Islet precursor cell (in vitro differentiated cells): ENCODE results near the gene WNT9A.
"Not testable (repeated sequence)": the region's sequence is repeated elsewhere in the genome, so short reads cannot be mapped to it uniquely, and the experiment has no call there.

Experiments used
- DNase-seq: peaks from one replicate; pipeline ENCODE4 v3.0.0-alpha.2; 2018

Gene WNT9A

DNA sequence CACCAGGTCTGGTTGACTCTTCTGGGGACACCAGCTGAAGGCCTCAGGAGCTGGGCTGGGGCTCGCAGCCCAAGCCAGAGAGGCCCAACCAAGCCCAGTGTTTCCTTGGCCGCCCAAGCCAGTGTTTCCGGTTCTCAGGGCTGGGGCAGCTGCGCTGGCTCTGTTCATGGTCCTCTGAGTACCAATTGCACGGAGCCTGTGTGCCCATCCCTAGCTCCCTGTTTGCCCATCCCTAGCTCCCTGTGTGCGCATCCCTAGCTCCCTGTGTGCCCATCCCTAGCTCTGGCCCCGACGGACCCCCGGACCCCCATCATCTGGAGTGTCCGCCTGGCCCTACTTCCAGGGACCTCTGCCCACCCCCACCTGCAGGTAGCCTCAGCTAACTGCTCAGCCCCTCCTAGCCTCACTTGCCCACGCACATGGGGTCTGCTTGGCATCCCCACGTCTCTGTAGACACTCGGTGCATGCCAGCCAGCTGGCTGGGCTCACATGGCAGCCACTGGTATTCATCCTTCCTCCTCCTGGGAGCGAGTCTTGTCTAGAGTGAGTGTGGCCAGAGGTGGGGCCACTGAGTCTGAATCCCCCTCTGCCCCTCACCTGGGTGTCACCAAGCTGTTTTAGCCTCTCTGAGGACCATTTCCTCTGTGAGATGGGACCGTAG lies 64.0 kb downstream of the WNT9A start:
- peak; percentile 51 for DNase-seq

DNA sequence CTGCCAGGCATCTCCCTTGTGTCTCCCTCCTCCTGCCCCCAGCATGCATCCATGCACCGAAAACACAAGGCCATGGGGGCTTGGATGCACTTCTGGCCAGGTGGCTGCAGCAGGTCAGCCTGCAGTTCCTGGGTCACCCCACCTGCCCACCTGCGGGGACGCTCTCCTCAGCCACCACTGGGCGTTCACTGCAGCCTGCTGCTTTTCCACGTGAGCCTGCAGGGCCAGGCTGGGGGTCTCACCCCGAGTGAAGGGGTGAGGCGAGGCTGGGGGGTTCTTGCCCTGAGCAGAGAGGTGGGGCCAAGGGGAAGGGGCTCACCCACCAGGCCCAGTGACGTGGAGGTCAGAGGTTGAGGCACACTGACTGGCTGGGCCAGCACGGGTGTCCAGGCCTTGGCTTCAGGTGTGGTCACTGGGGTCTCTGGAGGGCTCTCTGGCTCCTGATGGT lies 64.6 kb downstream of the WNT9A start:
- peak; percentile 43 for DNase-seq

DNA sequence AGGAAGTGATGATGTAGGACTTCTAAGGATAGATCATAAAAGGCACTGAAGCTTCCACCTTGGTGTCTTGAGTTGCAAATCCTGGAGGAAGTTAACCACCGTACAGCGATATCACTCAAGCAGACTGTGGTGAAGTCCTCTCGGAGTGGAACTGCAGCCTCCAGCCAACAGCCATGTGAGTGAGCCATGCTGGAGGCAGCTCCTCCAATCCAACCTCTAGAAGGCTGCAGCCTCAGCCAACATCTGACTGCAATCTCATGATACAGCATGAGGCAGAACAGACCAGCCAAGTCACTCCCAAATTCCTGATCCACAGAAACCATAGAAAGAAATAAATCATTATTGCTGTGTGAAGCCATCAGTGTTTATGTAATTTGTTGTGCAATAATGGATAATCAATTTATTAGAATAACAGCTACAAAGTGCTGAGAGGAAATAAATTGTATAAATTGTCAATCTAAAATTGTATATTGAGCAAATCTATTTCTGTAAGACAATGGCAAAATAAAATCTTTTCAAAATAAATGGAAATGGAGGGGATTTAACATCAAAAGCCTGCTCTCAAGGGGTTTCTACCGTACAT lies 67.3 kb downstream of the WNT9A start:
- DNase-seq: no peak

DNA sequence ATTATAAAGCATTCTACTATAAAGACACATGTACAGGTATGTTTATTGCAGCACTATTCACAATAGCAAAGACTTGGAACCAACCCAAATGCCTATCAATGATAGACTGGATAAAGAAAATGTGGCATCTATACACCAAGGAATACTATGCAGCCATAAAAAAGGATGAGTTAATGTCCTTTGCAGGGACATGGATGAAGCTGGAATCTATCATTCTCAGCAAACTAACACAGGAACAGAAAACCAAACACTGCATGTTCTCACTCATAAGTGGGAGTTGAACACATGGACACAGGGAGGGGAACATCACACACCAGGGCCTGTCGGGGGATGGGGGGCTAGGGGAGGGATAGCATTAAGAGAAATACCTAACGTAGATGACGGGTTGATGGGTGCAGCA lies 69.9 kb downstream of the WNT9A start:
- not testable (repeated sequence) for DNase-seq

DNA sequence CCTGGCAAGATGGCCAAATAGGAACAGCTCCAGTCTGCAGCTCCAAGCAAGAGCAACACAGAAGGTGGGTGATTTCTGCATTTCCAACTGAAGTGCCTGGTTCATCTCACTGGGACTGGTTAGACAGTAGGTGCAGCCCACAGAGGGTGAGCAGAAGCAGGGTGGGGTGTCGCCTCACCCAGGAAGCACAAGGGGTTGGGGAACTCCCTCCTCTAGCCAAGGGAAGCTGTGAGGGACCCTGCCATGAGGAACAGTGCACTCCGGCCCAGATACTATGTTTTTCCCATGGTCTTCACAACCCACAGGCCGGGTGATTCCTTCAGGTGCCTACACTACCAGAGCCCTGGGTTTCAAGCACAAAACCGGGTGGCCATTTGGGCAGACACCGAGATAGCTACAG lies 75.8 kb downstream of the WNT9A start:
- DNase-seq: not testable (repeated sequence)

DNA sequence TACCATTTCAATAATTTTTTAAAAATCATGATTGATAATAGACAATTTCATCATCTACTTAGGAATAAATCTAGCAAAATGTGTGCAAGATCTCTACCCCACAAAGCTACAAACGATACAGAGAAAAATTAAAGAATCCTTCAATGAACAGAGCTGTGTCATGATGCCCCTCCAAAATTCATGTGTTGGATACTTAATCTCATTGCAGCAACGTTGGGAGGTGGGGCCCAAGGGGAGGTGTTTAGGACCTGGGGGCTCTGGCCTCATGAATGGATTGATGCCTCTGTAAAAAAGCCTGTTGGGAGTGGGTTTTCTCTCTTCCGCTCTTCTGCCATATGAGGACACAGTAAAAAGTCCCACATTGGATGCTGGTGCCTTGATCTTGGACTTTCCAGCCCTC lies 77.4 kb downstream of the WNT9A start:
- no peak for DNase-seq

DNA sequence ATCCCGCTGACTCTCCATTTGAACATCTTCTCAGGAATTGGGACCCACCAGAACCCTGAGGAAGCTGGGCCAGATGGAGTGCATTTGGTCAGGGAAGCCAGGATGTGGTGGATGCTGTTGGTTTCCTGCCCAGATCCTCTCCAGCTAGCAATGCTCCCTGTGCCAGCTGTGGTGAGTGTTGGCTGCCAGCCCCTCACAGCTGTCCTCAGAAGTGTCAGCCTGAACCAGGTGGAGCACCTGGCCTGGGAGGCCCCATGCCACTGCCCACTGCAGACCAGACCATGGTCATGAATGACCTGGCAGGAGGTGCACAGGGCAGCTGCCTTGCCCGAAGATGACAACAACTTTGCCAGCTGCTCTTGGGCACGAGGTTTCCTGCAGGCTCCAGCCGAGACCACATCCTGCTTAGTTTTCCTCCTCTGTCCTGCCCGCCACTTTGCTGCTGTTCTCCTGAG lies 77.9 kb downstream of the WNT9A start:
- DNase-seq: no peak

DNA sequence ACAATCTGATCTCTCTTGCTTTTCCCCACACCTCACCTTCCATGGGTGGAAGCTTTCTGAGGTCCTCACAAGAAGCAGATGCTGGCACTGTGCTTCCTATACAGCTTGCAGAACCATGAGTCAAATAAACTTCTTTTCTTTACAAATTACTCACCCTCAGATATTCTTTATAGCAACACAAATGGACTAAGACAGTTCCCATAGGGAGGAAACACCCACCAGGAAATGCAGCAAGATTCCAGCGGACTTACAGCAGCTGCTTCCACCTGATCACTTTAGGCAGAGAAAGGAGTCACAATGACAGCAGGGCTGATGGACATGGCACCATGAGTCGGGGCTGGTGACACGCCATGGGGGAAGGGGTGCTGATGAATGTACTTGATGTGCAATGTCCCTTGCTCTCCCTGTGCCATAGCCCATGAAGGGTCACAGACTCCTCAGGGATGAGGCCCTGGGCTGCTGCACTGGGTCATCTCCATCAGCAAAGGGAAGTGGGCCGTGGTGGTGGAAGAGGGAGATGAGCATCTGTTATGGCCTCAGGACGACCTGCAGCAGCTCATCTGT lies 78.4 kb downstream of the WNT9A start:
- DNase-seq: no peak
